ENCODE data around the gene FGB.

FGB gene

DNA sequence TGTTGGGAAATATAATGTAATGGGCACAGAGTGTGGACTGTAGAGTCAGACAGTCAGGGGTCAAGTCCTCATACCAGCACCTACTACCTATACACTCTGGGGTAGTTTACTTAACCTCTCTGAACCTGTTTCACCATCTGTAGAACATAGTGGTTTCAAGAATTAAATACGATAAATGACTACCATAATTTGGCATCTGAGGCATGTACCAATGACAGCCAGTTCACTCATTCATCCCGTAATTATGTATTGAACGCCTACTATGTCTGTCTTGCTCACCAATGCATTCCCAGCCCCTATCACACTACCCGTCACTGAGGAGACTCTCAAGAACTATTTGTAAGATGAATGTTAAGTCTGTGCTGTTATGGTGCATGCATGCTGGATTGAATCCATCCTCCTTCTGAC lies 2.0 kb upstream of the FGB start:
- TF ChIP-seq, protein P1, sequence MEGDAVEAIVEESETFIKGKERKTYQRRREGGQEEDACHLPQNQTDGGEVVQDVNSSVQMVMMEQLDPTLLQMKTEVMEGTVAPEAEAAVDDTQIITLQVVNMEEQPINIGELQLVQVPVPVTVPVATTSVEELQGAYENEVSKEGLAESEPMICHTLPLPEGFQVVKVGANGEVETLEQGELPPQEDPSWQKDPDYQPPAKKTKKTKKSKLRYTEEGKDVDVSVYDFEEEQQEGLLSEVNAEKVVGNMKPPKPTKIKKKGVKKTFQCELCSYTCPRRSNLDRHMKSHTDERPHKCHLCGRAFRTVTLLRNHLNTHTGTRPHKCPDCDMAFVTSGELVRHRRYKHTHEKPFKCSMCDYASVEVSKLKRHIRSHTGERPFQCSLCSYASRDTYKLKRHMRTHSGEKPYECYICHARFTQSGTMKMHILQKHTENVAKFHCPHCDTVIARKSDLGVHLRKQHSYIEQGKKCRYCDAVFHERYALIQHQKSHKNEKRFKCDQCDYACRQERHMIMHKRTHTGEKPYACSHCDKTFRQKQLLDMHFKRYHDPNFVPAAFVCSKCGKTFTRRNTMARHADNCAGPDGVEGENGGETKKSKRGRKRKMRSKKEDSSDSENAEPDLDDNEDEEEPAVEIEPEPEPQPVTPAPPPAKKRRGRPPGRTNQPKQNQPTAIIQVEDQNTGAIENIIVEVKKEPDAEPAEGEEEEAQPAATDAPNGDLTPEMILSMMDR (IDR thresholded peaks at IDR 0.05; ENCODE audit: control extremely low read depth, extremely low read depth, low read depth, missing control alignments), result no peak
- no peak for DNase-seq (ENCODE audit: extremely low spot score)
- POLR2A ChIA-PET, result no interaction called here
- CTCF ChIA-PET, result interaction anchor here (0.8 to 20.2 kb wide), 6 partner anchors 8 to 61 kb away, joined by 3 to 550 read pairs (median 28); partner anchors contain the start of genes FGG and PLRG1

DNA sequence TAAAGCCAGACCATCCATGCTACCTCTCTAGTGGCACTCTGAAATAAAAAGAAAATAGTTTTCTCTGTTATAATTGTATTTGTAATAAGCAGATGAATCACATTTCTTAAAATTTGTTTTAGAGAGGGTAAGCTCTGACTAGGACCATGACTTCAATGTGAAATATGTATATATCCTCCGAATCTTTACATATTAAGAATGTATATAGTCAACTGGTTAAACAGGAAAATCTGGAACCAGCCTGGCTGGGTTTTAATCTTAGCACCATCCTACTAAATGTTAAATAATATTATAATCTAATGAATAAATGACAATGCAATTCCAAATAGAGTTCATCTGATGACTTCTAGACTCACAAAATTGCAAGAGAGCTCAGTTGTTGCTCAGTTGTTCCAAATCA lies 1.5 kb downstream of the FGB start:
- ChIA-PET CTCF (interaction anchor here (1.2 to 1.6 kb wide), 5 partner anchors 11 to 59 kb away, joined by 3 to 5 read pairs (median 3); partner anchors contain the start of gene PLRG1), POLR2A (no interaction called here)
- no peak for DNase-seq (ENCODE audit: extremely low spot score)
- TF ChIP-seq, protein P1 (IDR thresholded peaks at IDR 0.05; ENCODE audit: control extremely low read depth, extremely low read depth, low read depth, missing control alignments), result no peak

DNA sequence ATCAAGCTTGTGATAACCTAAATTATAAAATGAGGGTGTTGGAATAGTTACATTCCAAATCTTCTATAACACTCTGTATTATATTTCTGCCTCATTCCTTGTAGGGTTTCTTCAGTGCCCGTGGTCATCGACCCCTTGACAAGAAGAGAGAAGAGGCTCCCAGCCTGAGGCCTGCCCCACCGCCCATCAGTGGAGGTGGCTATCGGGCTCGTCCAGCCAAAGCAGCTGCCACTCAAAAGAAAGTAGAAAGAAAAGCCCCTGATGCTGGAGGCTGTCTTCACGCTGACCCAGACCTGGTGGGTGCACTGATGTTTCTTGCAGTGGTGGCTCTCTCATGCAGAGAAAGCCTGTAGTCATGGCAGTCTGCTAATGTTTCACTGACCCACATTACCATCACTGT lies 2.9 kb downstream of the FGB start:
- ChIA-PET POLR2A (no interaction called here), CTCF (interaction anchor here (1.0 to 2.0 kb wide), 8 partner anchors 8 to 73 kb away, joined by 3 to 5 read pairs (median 4); partner anchors contain the start of gene PLRG1)
- no peak for DNase-seq (ENCODE audit: extremely low spot score)
- TF ChIP-seq, protein P1 (IDR thresholded peaks at IDR 0.05; ENCODE audit: control extremely low read depth, extremely low read depth, low read depth, missing control alignments), result no peak

DNA sequence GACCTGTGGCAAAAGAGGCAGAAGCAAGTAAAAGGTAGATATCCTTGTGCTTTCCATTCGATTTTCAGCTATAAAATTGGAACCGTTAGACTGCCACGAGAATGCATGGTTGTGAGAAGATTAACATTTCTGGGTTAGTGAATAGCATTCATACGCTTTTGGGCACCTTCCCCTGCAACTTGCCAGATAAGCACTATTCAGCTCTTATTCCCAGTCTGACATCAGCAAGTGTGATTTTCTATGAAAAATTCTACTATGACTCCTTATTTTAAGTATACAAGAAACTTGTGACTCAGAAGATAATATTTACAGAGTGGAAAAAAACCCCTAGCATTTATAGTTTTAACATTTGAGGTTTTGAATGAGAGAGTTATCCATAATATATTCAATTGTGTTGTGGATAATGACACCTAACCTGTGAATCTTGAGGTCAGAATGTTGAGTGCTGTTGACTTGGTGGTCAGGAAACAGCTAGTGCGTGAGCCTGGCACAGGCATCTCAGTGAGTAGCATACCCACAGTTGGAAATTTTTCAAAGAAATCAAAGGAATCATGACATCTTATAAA lies 3.9 kb downstream of the FGB start:
- ChIA-PET POLR2A (no interaction called here), CTCF (interaction anchor here (1.1 to 3.4 kb wide), 5 partner anchors 8 to 72 kb away, joined by 3 to 22 read pairs (median 4); no protein-coding TSS in a partner anchor)
- TF ChIP-seq, protein P1 (IDR thresholded peaks at IDR 0.05; ENCODE audit: control extremely low read depth, extremely low read depth, low read depth, missing control alignments), result no peak
- no peak for DNase-seq (ENCODE audit: extremely low spot score)

DNA sequence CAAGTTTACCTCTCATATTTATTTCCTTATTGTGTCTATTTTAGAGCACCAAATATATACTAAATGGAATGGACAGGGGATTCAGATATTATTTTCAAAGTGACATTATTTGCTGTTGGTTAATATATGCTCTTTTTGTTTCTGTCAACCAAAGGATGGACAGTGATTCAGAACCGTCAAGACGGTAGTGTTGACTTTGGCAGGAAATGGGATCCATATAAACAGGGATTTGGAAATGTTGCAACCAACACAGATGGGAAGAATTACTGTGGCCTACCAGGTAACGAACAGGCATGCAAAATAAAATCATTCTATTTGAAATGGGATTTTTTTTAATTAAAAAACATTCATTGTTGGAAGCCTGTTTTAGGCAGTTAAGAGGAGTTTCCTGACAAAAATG lies 6.2 kb downstream of the FGB start:
- ChIA-PET POLR2A (no interaction called here), CTCF (interaction anchor here (0.8 to 3.4 kb wide), 4 partner anchors 10 to 55 kb away, joined by 3 to 22 read pairs (median 5); partner anchors contain the start of gene PLRG1)
- TF ChIP-seq, protein P1 (IDR thresholded peaks at IDR 0.05; ENCODE audit: control extremely low read depth, extremely low read depth, low read depth, missing control alignments), result no peak
- DNase-seq (ENCODE audit: extremely low spot score), result no peak

DNA sequence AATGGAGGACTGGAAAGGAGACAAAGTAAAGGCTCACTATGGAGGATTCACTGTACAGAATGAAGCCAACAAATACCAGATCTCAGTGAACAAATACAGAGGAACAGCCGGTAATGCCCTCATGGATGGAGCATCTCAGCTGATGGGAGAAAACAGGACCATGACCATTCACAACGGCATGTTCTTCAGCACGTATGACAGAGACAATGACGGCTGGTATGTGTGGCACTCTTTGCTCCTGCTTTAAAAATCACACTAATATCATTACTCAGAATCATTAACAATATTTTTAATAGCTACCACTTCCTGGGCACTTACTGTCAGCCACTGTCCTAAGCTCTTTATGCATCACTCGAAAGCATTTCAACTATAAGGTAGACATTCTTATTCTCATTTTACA lies 6.8 kb downstream of the FGB start:
- TF ChIP-seq, protein P1 (IDR thresholded peaks at IDR 0.05; ENCODE audit: control extremely low read depth, extremely low read depth, low read depth, missing control alignments), result no peak
- POLR2A ChIA-PET, result no interaction called here
- DNase-seq (ENCODE audit: extremely low spot score), result no peak
- CTCF ChIA-PET, result interaction anchor here (0.7 to 3.4 kb wide), 4 partner anchors 10 to 24 kb away, joined by 3 to 22 read pairs (median 4); partner anchors contain the start of gene PLRG1

Data from GM10248 (cell line).